AG10803 (cell line): ENCODE data around the gene BNC2.

Experiments used
- DNase-seq: peaks from one replicate; pipeline ENCODE4 v3.0.0; 2010; ENCODE audit warnings: low read depth
- H3K4me3 ChIP-seq: 2 replicates; pipeline ENCODE4 v1.5.1; 2011; ENCODE audit warnings: mild to moderate bottlenecking, low read length, control low read depth
- CTCF ChIP-seq: conservative IDR thresholded peaks from 2 replicates; pipeline ENCODE4 v1.5.1; 2011; ENCODE audit warnings: mild to moderate bottlenecking, low read length, control low read depth, inconsistent platforms

Gene BNC2

GRCh38 chr9:16626577-16627130, 243.8 kb downstream of the BNC2 start:
- no peak for TF ChIP-seq CTCF
- H3K4me3 ChIP-seq, result no peak overlapping the region
- DNase-seq, result peak; percentile 72

DNA sequence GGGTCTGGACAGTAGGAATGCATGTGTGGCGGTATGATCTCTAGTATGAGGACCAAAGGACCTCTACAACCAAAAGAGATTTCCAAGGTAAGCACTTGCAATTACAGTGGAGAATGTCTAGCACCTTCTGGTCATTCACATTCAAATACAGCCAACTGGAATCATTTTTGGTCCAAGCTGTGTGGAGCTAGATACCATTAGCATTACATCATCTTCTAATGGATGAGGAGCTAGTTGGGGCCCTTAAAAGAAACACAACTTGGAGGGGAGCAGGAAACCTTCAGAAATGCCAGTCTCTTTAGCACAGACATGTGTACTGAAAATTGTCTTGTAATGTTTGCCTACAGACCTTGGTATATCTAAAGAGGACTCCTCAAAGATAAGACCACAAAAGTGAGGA, 244.7 kb downstream of the BNC2 start:
- H3K4me3 ChIP-seq, result no peak overlapping the region
- no peak for DNase-seq
- no peak for TF ChIP-seq CTCF

DNA sequence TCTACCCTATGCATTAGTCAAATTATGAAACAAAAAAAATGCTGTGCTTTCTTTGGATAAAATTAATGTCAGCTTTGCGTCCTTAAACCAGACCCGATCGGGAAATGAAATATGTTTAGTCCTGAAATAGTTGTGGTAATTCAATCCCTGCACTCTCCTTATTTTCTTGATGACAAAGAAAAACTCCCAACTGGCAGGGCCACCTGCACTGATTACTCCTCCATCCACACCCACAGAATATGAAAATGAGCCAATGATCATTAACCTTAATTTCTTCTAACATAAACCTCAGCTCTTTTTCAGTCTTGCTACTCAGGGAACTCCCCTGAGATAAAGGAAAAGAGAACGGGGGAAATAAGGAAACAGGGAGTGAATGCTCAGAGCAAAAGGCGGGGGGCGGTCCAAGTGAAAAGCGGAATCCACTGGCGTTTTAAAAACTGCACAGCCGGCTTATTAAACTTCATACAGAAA, 245.3 kb downstream of the BNC2 start:
- no peak for DNase-seq
- TF ChIP-seq CTCF, result no peak
- no peak overlapping the region for H3K4me3 ChIP-seq

GRCh38 chr9:16624744-16625117, 245.7 kb downstream of the BNC2 start:
- H3K4me3 ChIP-seq, result no peak overlapping the region
- TF ChIP-seq CTCF, result no peak
- no peak for DNase-seq

GRCh38 chr9:16623989-16624743, 246.3 kb downstream of the BNC2 start:
- peak; percentile 47 for DNase-seq
- H3K4me3 ChIP-seq, result no peak overlapping the region
- no peak for TF ChIP-seq CTCF

GRCh38 chr9:16622541-16622940, 247.9 kb downstream of the BNC2 start:
- no peak overlapping the region for H3K4me3 ChIP-seq
- no peak for TF ChIP-seq CTCF
- DNase-seq, result no peak

DNA sequence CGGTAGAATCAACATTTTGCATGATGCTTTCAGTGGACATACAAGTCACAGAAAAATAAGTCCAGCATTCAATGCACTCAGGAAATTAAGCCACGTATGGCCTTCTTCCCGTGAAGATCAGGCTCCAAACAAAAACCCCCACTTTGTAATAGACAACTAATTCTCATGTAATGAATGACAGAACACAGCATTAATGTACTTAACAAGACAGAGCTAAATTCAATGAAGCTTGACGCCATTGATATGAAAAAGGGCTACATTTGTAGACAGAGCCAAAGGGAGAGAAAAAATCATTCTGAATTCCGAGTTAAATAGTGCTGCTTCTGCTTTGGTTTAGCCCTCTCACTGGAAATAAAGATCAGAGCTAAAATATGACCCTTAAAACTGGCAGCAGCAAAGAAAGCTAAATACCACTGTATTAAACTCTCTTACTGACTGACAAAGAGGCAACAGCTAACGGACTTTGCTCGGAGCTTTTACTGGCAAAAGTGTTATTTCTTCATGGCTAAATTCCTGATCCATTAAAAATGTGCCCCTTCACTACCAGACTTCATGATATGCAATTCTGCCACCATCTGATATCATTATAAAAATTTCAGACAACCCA, 250.5 kb downstream of the BNC2 start:
- no peak overlapping the region for H3K4me3 ChIP-seq
- no peak for TF ChIP-seq CTCF
- no peak for DNase-seq
